Right ventricle myocardium superior (tissue), 1 donor: ENCODE results near the gene DBNDD1. TPM values are rescaled to one million over a fixed set of nuclear protein-coding genes. Genes with fewer than 3 reads are reported as not detected.

ENCODE experiments used
- ATAC-seq: fragments of 200-7000 bp; cut with Tn5 transposase; one replicate; pipeline ENCODE4 v1.9.1; 2020; ENCODE audit warnings: mild to moderate bottlenecking; ENCODE audit not compliant: poor library complexity
- DNase-seq: peaks from one replicate; pipeline ENCODE4 v3.0.0-alpha.2; 2020
- intact Hi-C: fragments of 100-400 bp; cut with DNase I; formaldehyde crosslinking; loops from one replicate; pipeline ENCODE4 v1.11.2; 2022
- total RNA-seq: library from RNA; stranded (reverse); fragmentation: NEBNext Ultra II Directional; extraction: Animal tissue kit (Norgen Biotek cat#: 25700); gene quantifications from one replicate; pipeline ENCODE4 v1.2.1, GENCODE V29; 2021
- donor health status: DM: no; HTN: yes; CAD: no; lungs with severe emphysema.

Gene DBNDD1
- total RNA-seq, 1 donor from 2014 or later: 6.3 TPM

GRCh38 chr16:89955001-89955685, 64.1 kb downstream of the DBNDD1 start:
- DNase-seq: peak; percentile 19
- intact Hi-C loops: no loop called here
- ATAC-seq: no peak

Other genes with a start within 250 kb of the DBNDD1 start
- 1.9 TPM for gene FANCA, start 202.8 kb downstream of the DBNDD1 start, total RNA-seq
- gene SPIRE2, start 191.0 kb downstream of the DBNDD1 start, total RNA-seq: 1.2 TPM
- gene TCF25, start 145.9 kb downstream of the DBNDD1 start, total RNA-seq: 83.2 TPM
- 1.1 TPM for gene MC1R, start 100.6 kb downstream of the DBNDD1 start, total RNA-seq
- 1.8 TPM for gene TUBB3, start 96.1 kb downstream of the DBNDD1 start, total RNA-seq
- 46.7 TPM for gene DEF8, start 70.7 kb downstream of the DBNDD1 start, total RNA-seq
- not detected for gene PRDM7, start 57.9 kb upstream of the DBNDD1 start, total RNA-seq